PFSK-1 (cell line): Measurements from ENCODE around the gene ARSI.

ENCODE experiments used
- FOXP2 ChIP-seq: optimal IDR thresholded peaks from 2 replicates; pipeline ENCODE3; 2011; ENCODE audit warnings: borderline replicate concordance, control low read depth, inconsistent platforms; ENCODE audit not compliant: insufficient read depth; ENCODE audit errors: extremely low read length, extremely low read depth
- POLR2AphosphoS5 ChIP-seq: IDR thresholded peaks from 2 replicates; pipeline ENCODE4 v1.6.1; 2012; ENCODE audit warnings: low read depth, mild to moderate bottlenecking, control low read depth, low read length, moderate library complexity
- TF ChIP-seq, protein P1 (sequence below), 2 experiments: IDR thresholded peaks; 2 replicates each; pipeline versions ENCODE4 v1.6.1 to v1.8.0; 2011 to 2012; ENCODE audit warnings: low read depth in 2 of 2, low read length in 2 of 2, control low read depth in 1 of 2, inconsistent platforms in 1 of 2, mild to moderate bottlenecking in 1 of 2, moderate library complexity in 1 of 2; ENCODE audit not compliant: insufficient read depth in 1 of 2

DNA sequence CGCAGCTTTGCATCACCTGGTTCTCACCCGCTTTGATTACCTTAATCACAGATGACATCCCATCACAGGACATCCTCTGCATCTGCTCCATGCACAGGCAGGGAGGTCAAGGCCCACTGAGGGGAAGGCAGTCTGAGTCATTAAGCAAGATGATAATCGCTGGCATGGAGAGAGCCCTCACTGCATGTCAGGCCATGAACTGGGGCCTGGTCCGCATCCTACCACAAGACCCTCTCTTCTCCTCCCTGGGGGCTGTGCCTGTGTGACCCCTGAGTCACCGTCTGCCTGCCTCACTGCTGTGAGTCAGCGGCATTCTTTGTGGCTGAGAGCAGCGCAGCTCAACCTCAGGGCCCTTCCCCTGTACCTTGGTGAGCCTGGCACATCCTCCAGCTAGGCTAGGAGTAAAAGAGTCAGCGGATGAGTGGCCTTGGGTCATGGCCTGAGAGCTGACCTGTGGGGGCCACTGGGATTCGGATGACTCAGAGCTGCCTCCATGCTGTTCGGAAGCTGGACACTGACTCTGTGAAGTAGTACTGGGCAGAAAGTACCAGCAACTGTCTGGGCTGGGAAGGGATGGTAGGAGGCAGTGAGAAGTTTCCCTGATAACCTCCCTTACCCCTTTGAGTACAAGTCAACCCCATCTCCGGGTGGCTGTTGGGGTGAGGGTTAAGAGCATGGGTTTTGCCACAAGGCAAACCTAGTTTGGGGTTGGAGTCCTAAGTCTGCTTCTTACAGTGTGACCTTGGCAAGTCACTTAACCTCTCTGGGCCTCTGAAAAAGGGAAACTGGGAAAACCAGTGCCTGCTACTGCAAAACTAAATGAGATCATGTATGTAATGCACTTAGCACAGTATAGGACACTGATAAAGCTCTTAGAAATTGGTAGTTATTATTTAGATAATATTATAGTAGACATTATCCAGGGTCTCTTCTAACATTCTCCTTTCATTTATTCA, 14.6 kb upstream of the ARSI start:
- TF ChIP-seq POLR2AphosphoS5, result peak; percentile 24; the same call in 1 of the 2 replicates
- peak; percentile 96 for TF ChIP-seq FOXP2
- TF ChIP-seq, protein P1, sequence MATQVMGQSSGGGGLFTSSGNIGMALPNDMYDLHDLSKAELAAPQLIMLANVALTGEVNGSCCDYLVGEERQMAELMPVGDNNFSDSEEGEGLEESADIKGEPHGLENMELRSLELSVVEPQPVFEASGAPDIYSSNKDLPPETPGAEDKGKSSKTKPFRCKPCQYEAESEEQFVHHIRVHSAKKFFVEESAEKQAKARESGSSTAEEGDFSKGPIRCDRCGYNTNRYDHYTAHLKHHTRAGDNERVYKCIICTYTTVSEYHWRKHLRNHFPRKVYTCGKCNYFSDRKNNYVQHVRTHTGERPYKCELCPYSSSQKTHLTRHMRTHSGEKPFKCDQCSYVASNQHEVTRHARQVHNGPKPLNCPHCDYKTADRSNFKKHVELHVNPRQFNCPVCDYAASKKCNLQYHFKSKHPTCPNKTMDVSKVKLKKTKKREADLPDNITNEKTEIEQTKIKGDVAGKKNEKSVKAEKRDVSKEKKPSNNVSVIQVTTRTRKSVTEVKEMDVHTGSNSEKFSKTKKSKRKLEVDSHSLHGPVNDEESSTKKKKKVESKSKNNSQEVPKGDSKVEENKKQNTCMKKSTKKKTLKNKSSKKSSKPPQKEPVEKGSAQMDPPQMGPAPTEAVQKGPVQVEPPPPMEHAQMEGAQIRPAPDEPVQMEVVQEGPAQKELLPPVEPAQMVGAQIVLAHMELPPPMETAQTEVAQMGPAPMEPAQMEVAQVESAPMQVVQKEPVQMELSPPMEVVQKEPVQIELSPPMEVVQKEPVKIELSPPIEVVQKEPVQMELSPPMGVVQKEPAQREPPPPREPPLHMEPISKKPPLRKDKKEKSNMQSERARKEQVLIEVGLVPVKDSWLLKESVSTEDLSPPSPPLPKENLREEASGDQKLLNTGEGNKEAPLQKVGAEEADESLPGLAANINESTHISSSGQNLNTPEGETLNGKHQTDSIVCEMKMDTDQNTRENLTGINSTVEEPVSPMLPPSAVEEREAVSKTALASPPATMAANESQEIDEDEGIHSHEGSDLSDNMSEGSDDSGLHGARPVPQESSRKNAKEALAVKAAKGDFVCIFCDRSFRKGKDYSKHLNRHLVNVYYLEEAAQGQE (IDR thresholded peaks at IDR 0.05; ENCODE audit: insufficient read depth in 1 of 2, low read depth in 2 of 2, low read length in 2 of 2), result no peak
